ENCODE data around the gene TCL1B. TPM values are rescaled to one million over a fixed set of nuclear protein-coding genes. Genes with fewer than 3 reads are reported as not detected.
A peak's percentile ranks its signal among the peaks of the same experiment; 100 is the strongest.

Gene TCL1B
- total and polyA plus RNA-seq, 5 donors from 2014 or later, result not detected

- Histone ChIP-seq H3K4me3 (ENCODE audit: low read depth, low read length) (no peak overlapping the region), H3K27ac (ENCODE audit: insufficient read depth, low read length, poor library complexity, severe bottlenecking) (no peak overlapping the region), H3K9me3 (ENCODE audit: control insufficient read depth in 2 of 2, low read length in 2 of 2) (peaks cover 9 to 16% of the 10 kb centered on the region in 2 experiments), H3K27me3 (ENCODE audit: control insufficient read depth, insufficient read depth, low read length) (no peaks in the 10 kb centered on the region), H3K4me1 (ENCODE audit: control insufficient read depth, insufficient read depth, low read length, poor library complexity, severe bottlenecking) (no peaks in the 10 kb centered on the region), H3K36me3 (ENCODE audit: control insufficient read depth, insufficient read depth, low read length) (no peaks in the 10 kb centered on the region)
- H3K36me3 Mint-ChIP-seq, result peaks cover 9% of the 10 kb centered on the region
- peaks cover 4% of the 10 kb centered on the region for H3K27me3 Mint-ChIP-seq
- peaks cover 0 to 30% (median 5%) of the 10 kb centered on the region in 4 donors for H3K4me1 Mint-ChIP-seq
- peaks cover 0 to 23% (median 10%) of the 10 kb centered on the region in 7 donors for H3K9me3 Mint-ChIP-seq
- H3K27ac Mint-ChIP-seq, result peak overlapping the region in 1 of 3 donors; percentile 14
- no peak overlapping the region for H3K4me3 Mint-ChIP-seq
- no peak for ATAC-seq (ENCODE audit: low read depth in 2 of 2)
- no peak for DNase-seq
Measured at GRCh38 chr14:95741781-95742180, 55.6 kb downstream of the TCL1B start.

Other genes with a start within 250 kb of the TCL1B start
- 71.7 TPM for gene SYNE3, start 169.8 kb upstream of the TCL1B start, total RNA-seq
- gene SYNE3, start 169.8 kb upstream of the TCL1B start, polyA plus RNA-seq, result 1 to 10 TPM; 2.7 to 6.5 (median 4.1) TPM
- 18.1 TPM for gene GLRX5, start 151.4 kb upstream of the TCL1B start, total RNA-seq
- gene GLRX5, start 151.4 kb upstream of the TCL1B start, polyA plus RNA-seq, result 10 to 100 TPM; 54.2 to 71.9 (median 56.6) TPM
- gene TCL1A, start 27.7 kb downstream of the TCL1B start, total RNA-seq, result 0.74 TPM
- gene TCL1A, start 27.7 kb downstream of the TCL1B start, polyA plus RNA-seq, result 10 to 100 TPM in 1 of 4 donors, 1 to 10 TPM in 2, under 1 TPM in 1; 0.44 to 12.5 (median 2.0) TPM
- not detected for gene TUNAR, start 190.4 kb downstream of the TCL1B start, total RNA-seq
- not detected for gene TUNAR, start 190.4 kb downstream of the TCL1B start, polyA plus RNA-seq